ENCODE measurements around the gene RHOG.
"Not testable (repeated sequence)": the region's sequence is repeated elsewhere in the genome, so short reads cannot be mapped to it uniquely, and the experiment has no call there.

RHOG gene

DNA sequence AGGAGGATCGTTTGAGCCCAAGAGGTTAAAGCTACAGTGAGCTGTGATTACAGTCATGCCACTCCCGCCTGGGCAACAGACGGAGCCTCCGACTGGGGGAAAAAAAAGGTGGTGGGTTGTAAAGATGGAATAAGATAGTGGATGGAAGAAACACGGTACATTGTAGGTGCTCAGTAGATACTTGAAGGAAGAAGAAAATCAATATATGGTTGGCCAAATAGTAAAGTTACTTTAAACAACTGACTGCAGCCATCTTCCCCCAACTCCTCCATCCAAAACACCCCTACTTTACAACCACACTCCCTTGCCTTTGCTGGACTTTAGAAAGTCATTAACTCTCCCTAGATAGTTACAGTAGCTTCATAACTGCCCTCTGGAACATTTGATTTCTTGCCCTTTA lies 40.9 kb downstream of the RHOG start:
- Histone ChIP-seq H3K9me3 (ENCODE audit: control insufficient read depth in 5 of 5, low read length in 5 of 5) (no peaks in the 10 kb centered on the region), H3K4me3 (ENCODE audit: low read depth in 1 of 5, low read length in 5 of 5) (no peak overlapping the region), H3K27me3 (ENCODE audit: control insufficient read depth in 5 of 5, insufficient read depth in 4 of 5, low read length in 5 of 5) (no peaks in the 10 kb centered on the region), H3K4me1 (ENCODE audit: control insufficient read depth in 5 of 5, insufficient read depth in 5 of 5, low read length in 5 of 5) (peaks cover 3 to 26% (median 24%) of the 10 kb centered on the region in 5 donors), H3K9ac (ENCODE audit: low read length in 5 of 5) (no peak overlapping the region), H3K27ac (ENCODE audit: low read depth, low read length) (no peak overlapping the region), H3K36me3 (ENCODE audit: control insufficient read depth in 5 of 5, insufficient read depth in 5 of 5, low read length in 5 of 5) (no peaks in the 10 kb centered on the region)

- Histone ChIP-seq H3K27ac (ENCODE audit: low read depth, low read length) (no peak overlapping the region), H3K27me3 (ENCODE audit: control insufficient read depth in 5 of 5, insufficient read depth in 4 of 5, low read length in 5 of 5) (no peaks in the 10 kb centered on the region), H3K36me3 (ENCODE audit: control insufficient read depth in 5 of 5, insufficient read depth in 5 of 5, low read length in 5 of 5) (peaks cover 0 to 3% (median 0%) of the 10 kb centered on the region in 5 donors)
Measured at GRCh38 chr11:3799143-3799542, 41.6 kb downstream of the RHOG start.

GRCh38 chr11:3797329-3798090 lies 43.2 kb downstream of the RHOG start, which contains the start of gene NUP98:
Gene NUP98 (minus strand): TSS chr11:3797554. CDS start chr11:3782117, 15,437 bp downstream.
- peak within 1 kb of the TSS; percentile 93 for H3K27ac ChIP-seq (ENCODE audit: low read depth, low read length)
- H3K27me3 ChIP-seq (ENCODE audit: control insufficient read depth in 5 of 5, insufficient read depth in 4 of 5, low read length in 5 of 5): no peaks in the 10 kb centered on the region
- peak within 1 kb of the TSS; percentile 57 to 99 (median 97) for H3K9ac ChIP-seq (ENCODE audit: low read length in 5 of 5)
- H3K36me3 ChIP-seq (ENCODE audit: control insufficient read depth in 5 of 5, insufficient read depth in 5 of 5, low read length in 5 of 5): peaks cover 0 to 14% (median 10%) of the 10 kb centered on the region in 5 donors
- peak within 1 kb of the TSS; percentile 92 to 97 (median 96) for H3K4me3 ChIP-seq (ENCODE audit: low read depth in 1 of 5, low read length in 5 of 5)
- peaks cover 3 to 30% (median 24%) of the 10 kb centered on the region in 5 donors for H3K4me1 ChIP-seq (ENCODE audit: control insufficient read depth in 5 of 5, insufficient read depth in 5 of 5, low read length in 5 of 5)
- H3K9me3 ChIP-seq (ENCODE audit: control insufficient read depth in 5 of 5, low read length in 5 of 5): no peaks in the 10 kb centered on the region

More at GRCh38 chr11:3799143-3799542, 41.6 kb downstream of the RHOG start:
- Histone ChIP-seq H3K9me3 (ENCODE audit: control insufficient read depth in 5 of 5, low read length in 5 of 5) (no peaks in the 10 kb centered on the region), H3K9ac (ENCODE audit: low read length in 5 of 5) (no peak overlapping the region), H3K4me1 (ENCODE audit: control insufficient read depth in 5 of 5, insufficient read depth in 5 of 5, low read length in 5 of 5) (peaks cover 3 to 30% (median 24%) of the 10 kb centered on the region in 5 donors), H3K4me3 (ENCODE audit: low read depth in 1 of 5, low read length in 5 of 5) (no peak overlapping the region)

- H3K4me1 ChIP-seq (ENCODE audit: control insufficient read depth in 5 of 5, insufficient read depth in 5 of 5, low read length in 5 of 5): peaks cover 3 to 30% (median 24%) of the 10 kb centered on the region in 5 donors
- H3K9ac ChIP-seq (ENCODE audit: low read length in 5 of 5): peak overlapping the region; percentile 57 to 99 (median 97)
- peak overlapping the region; percentile 92 to 97 (median 96) for H3K4me3 ChIP-seq (ENCODE audit: low read depth in 1 of 5, low read length in 5 of 5)
- H3K36me3 ChIP-seq (ENCODE audit: control insufficient read depth in 5 of 5, insufficient read depth in 5 of 5, low read length in 5 of 5): peaks cover 0 to 20% (median 14%) of the 10 kb centered on the region in 5 donors
- H3K27me3 ChIP-seq (ENCODE audit: control insufficient read depth in 5 of 5, insufficient read depth in 4 of 5, low read length in 5 of 5): no peaks in the 10 kb centered on the region
- H3K27ac ChIP-seq (ENCODE audit: low read depth, low read length): peak overlapping the region; percentile 92
- no peaks in the 10 kb centered on the region for H3K9me3 ChIP-seq (ENCODE audit: control insufficient read depth in 5 of 5, low read length in 5 of 5)
Measured at GRCh38 chr11:3796801-3797328, 43.9 kb downstream of the RHOG start.

DNA sequence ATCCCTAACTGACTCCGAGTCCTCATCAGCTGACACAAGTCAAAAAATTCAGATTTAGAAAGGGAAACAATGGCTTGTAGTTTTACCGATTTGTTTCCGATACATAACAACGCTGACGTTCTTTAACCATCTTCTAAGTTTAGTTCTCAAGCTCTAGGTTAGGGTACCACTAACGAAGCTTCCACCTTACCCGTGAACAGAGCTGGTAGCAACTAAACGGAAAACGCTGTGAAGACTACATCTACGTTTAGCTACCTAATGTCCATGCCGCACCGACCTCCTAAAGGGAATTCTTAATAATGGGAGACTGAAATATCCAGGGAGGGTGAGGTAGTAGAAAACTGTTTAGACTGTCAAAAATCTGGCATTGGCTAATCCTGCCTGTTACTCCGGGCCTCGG lies 44.4 kb downstream of the RHOG start:
- Histone ChIP-seq H3K9ac (ENCODE audit: low read length in 5 of 5) (peak overlapping the region; percentile 57 to 99 (median 97)), H3K9me3 (ENCODE audit: control insufficient read depth in 5 of 5, low read length in 5 of 5) (no peaks in the 10 kb centered on the region), H3K4me1 (ENCODE audit: control insufficient read depth in 5 of 5, insufficient read depth in 5 of 5, low read length in 5 of 5) (peaks cover 3 to 30% (median 24%) of the 10 kb centered on the region in 5 donors), H3K27me3 (ENCODE audit: control insufficient read depth in 5 of 5, insufficient read depth in 4 of 5, low read length in 5 of 5) (no peaks in the 10 kb centered on the region), H3K27ac (ENCODE audit: low read depth, low read length) (peak overlapping the region; percentile 92), H3K4me3 (ENCODE audit: low read depth in 1 of 5, low read length in 5 of 5) (peak overlapping the region; percentile 92 to 97 (median 96)), H3K36me3 (ENCODE audit: control insufficient read depth in 5 of 5, insufficient read depth in 5 of 5, low read length in 5 of 5) (peaks cover 0 to 22% (median 14%) of the 10 kb centered on the region in 5 donors)

DNA sequence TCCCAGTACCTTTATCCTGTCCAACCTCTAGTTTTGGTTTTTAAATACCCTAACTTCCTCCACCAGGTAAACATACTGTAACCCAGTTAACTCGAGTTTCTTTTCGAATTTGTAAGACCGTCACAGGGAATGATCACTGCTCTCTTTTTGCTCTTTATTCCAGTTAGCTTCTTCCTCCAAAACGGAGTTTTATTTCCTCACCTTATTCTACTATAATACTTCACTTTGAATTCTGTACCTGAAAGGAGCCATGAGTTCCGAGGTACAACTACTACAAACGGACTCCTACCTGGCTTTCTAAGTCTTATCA lies 44.8 kb downstream of the RHOG start:
- peak overlapping the region; percentile 92 for H3K27ac ChIP-seq (ENCODE audit: low read depth, low read length)
- H3K4me1 ChIP-seq (ENCODE audit: control insufficient read depth in 5 of 5, insufficient read depth in 5 of 5, low read length in 5 of 5): peaks cover 3 to 30% (median 24%) of the 10 kb centered on the region in 5 donors
- no peaks in the 10 kb centered on the region for H3K9me3 ChIP-seq (ENCODE audit: control insufficient read depth in 5 of 5, low read length in 5 of 5)
- H3K4me3 ChIP-seq (ENCODE audit: low read depth in 1 of 5, low read length in 5 of 5): peak overlapping the region; percentile 92 to 97 (median 96)
- H3K36me3 ChIP-seq (ENCODE audit: control insufficient read depth in 5 of 5, insufficient read depth in 5 of 5, low read length in 5 of 5): peaks cover 0 to 22% (median 14%) of the 10 kb centered on the region in 5 donors
- H3K9ac ChIP-seq (ENCODE audit: low read length in 5 of 5): peak overlapping the region; percentile 57 to 99 (median 97)
- no peaks in the 10 kb centered on the region for H3K27me3 ChIP-seq (ENCODE audit: control insufficient read depth in 5 of 5, insufficient read depth in 4 of 5, low read length in 5 of 5)

DNA sequence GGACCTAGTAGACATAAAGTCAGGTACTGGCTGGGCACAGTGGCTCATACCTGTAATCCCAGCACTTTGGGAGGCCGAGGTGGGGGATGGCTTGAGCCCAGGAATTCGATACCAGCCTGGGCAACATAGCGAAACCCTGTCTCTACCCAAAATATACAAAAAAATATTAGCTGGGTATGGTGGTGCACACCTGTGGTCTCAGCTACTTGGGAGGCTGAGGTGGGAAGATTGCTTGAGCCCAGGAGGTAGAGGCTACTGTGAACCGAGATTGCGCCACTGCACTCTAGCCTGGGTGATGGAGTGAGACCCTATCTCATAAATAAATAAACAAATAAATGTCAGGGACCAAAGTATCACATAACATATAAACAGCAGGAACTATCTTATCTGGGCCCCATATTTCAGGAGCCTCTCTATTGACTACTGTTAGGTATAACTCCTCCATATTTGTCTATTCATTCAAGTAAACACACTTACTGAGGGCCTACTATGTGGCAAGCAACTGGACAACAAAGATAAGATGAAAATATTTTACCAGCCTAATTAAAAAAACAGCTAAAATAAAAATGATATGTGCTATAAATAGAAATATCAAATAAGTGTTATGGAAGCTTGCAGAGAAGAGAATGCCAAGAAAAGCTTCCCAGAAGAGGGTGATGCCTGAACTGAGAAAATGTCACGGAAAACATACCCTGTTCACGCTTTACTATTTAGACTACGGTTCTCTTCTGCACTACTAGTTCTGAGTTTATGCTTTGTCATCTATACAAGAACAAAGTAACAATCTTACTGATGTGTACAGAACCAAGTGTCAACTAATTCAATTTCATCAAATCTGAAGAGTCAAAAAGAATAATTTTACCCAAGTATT lies 45.4 kb downstream of the RHOG start:
- peak overlapping the region in 4 of 5 donors; percentile 92 to 97 (median 95) for H3K4me3 ChIP-seq (ENCODE audit: low read depth in 1 of 5, low read length in 5 of 5)
- no peaks in the 10 kb centered on the region for H3K9me3 ChIP-seq (ENCODE audit: control insufficient read depth in 5 of 5, low read length in 5 of 5)
- peaks cover 0 to 22% (median 14%) of the 10 kb centered on the region in 5 donors for H3K36me3 ChIP-seq (ENCODE audit: control insufficient read depth in 5 of 5, insufficient read depth in 5 of 5, low read length in 5 of 5)
- peak overlapping the region; percentile 92 for H3K27ac ChIP-seq (ENCODE audit: low read depth, low read length)
- H3K9ac ChIP-seq (ENCODE audit: low read length in 5 of 5): peak overlapping the region; percentile 57 to 99 (median 97)
- peaks cover 3 to 33% (median 26%) of the 10 kb centered on the region in 5 donors for H3K4me1 ChIP-seq (ENCODE audit: control insufficient read depth in 5 of 5, insufficient read depth in 5 of 5, low read length in 5 of 5)
- H3K27me3 ChIP-seq (ENCODE audit: control insufficient read depth in 5 of 5, insufficient read depth in 4 of 5, low read length in 5 of 5): no peaks in the 10 kb centered on the region

DNA sequence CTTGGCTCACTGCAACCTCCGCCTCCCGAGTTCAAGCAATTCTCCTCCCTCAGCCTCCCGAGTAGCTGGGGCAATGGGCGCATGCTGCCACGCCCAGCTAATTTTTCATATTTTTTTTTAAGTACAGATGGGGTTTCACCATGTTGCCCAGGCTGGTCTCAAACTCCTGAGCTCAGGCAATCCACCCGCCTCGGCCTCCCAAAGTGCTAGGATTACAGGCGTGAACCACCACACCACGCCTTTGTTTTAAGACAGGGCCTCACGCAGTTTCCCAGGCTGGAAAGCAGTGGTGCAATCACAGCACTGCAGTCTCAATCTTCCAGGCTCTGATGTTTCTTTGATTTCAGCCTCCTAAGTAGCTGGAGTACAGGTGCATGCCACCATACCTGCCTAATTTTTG lies 46.4 kb downstream of the RHOG start:
- H3K9ac ChIP-seq (ENCODE audit: low read length in 5 of 5): not testable (repeated sequence)

GRCh38 chr11:3786781-3787428 lies 53.9 kb downstream of the RHOG start:
- Histone ChIP-seq H3K27ac (ENCODE audit: low read depth, low read length) (no peak overlapping the region), H3K9me3 (ENCODE audit: control insufficient read depth in 5 of 5, low read length in 5 of 5) (no peaks in the 10 kb centered on the region), H3K9ac (ENCODE audit: low read length in 5 of 5) (no peak overlapping the region), H3K36me3 (ENCODE audit: control insufficient read depth in 5 of 5, insufficient read depth in 5 of 5, low read length in 5 of 5) (peaks cover 0 to 6% (median 0%) of the 10 kb centered on the region in 5 donors), H3K4me1 (ENCODE audit: control insufficient read depth in 5 of 5, insufficient read depth in 5 of 5, low read length in 5 of 5) (peaks cover 0 to 18% (median 10%) of the 10 kb centered on the region in 5 donors), H3K4me3 (ENCODE audit: low read depth in 1 of 5, low read length in 5 of 5) (no peak overlapping the region), H3K27me3 (ENCODE audit: control insufficient read depth in 5 of 5, insufficient read depth in 4 of 5, low read length in 5 of 5) (no peaks in the 10 kb centered on the region)

More for the DNA sequence above, 46.4 kb downstream of the RHOG start:
- H3K36me3 ChIP-seq (ENCODE audit: control insufficient read depth in 5 of 5, insufficient read depth in 5 of 5, low read length in 5 of 5): peaks cover 0 to 22% (median 14%) of the 10 kb centered on the region in 5 donors
- H3K27ac ChIP-seq (ENCODE audit: low read depth, low read length); H3K27me3 ChIP-seq (ENCODE audit: control insufficient read depth in 5 of 5, insufficient read depth in 4 of 5, low read length in 5 of 5); H3K9me3 ChIP-seq (ENCODE audit: control insufficient read depth in 5 of 5, low read length in 5 of 5); H3K4me3 ChIP-seq (ENCODE audit: low read depth in 1 of 5, low read length in 5 of 5): not testable (repeated sequence)
- peaks cover 3 to 39% (median 26%) of the 10 kb centered on the region in 5 donors for H3K4me1 ChIP-seq (ENCODE audit: control insufficient read depth in 5 of 5, insufficient read depth in 5 of 5, low read length in 5 of 5)
